Upper lobe of left lung (tissue), 4 donors: Measurements from ENCODE around the gene BMERB1.
"Not testable (repeated sequence)": the region's sequence is repeated elsewhere in the genome, so short reads cannot be mapped to it uniquely, and the experiment has no call there.

Experiments used
- CTCF ChIP-seq, 6 experiments: fragments of 450-650 bp in 4 of 6; fragments of 200-600 bp in 2 of 6; sonication (generic) in 2 of 6; IDR thresholded peaks; one replicate each; pipeline ENCODE4 v1.5.1; 2016 to 2019; ENCODE audit warnings: antibody characterized with exemption in 6 of 6
- EP300 ChIP-seq, 4 donors: sonication (generic); formaldehyde crosslinking; IDR thresholded peaks; one replicate each; pipeline ENCODE4 v1.5.1; 2017; ENCODE audit warnings: antibody characterized with exemption in 4 of 4, control low read depth in 2 of 4
- POLR2A ChIP-seq, 4 donors: fragments of 450-650 bp; IDR thresholded peaks; one replicate each; pipeline ENCODE4 v1.5.1; 2016 to 2017; ENCODE audit warnings: antibody characterized with exemption in 4 of 4, mild to moderate bottlenecking in 2 of 4
- POLR2AphosphoS5 ChIP-seq, 2 donors: sonication (generic); formaldehyde crosslinking; IDR thresholded peaks; one replicate each; pipeline ENCODE4 v1.5.1; 2017; ENCODE audit warnings: antibody characterized with exemption in 2 of 2

- TF ChIP-seq POLR2A, CTCF, POLR2AphosphoS5, EP300 (IDR thresholded peaks at IDR 0.05): not testable (repeated sequence)
Observed at GRCh38 chr16:15400314-15400713, 34.1 kb upstream of the BMERB1 start.
